ENCODE measurements around the gene IFI35.
"Not testable (repeated sequence)": the region's sequence is repeated elsewhere in the genome, so short reads cannot be mapped to it uniquely, and the experiment has no call there.

Gene IFI35

DNA sequence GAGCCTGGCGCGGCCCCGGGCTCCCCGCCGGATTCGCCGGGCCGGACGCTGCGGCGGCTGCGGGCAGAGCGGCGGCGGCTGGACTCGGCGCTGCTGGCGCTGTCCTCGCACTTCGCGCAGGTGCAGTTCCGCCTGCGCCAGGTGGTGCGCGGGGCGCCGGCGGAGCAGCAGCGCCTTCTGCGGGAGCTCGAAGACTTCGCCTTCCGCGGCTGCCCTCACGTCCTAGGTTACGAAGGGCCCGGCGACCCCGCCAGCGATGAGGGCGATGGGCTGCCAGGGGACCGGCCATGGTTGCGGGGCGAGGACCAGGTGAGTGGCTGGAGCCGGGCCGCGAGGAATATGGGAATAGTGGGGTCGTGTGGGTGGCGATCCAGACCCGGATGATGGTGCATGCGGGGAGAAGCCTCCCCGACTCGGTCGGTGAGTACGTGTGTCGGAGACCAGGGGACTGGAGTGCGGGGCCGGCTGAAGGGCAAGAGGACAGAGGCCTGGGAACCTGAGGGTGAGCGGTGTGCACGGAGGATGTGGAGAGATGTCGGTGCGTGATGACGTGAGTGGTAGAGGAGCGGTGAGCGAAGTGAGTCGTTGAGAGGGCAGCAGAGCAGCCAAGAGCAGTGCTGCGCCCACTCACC is 25.7 kb upstream of the IFI35 start:
- Histone ChIP-seq H3K27me3 (ENCODE audit: control insufficient read depth in 1 of 2, insufficient read depth in 2 of 2, low read length in 2 of 2) (no peaks in the 10 kb centered on the region), H3K27ac (ENCODE audit: low read depth, low read length) (peak overlapping the region; percentile 98), H3K4me3 (ENCODE audit: low read depth in 1 of 2, low read length in 2 of 2) (peak overlapping the region; percentile 85 to 88), H3K4me1 (ENCODE audit: insufficient read depth, low read length) (peaks cover 29% of the 10 kb centered on the region), H3K9ac (ENCODE audit: low read length) (peak overlapping the region; percentile 21), H3K36me3 (ENCODE audit: insufficient read depth, low read length) (peaks cover 5% of the 10 kb centered on the region), H3K9me3 (ENCODE audit: low read length) (no peaks in the 10 kb centered on the region)

DNA sequence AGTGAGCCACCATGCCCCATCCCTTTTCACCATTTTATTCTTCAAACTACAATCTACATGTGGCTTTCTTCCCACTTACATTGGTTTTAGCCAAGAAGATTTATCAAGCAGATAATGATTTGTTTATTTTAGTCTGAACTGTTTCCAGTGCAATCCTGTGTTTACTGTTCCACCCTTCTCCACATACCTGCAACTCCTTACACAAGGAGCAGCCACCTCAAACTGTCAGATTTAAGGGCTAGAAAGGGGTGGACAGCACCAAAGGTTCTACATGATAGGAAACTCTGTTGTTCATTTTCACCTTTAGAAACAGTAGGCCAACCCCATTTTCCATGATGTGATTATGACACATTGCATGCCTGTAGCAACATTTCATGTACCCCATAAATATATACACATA is 24.3 kb upstream of the IFI35 start:
- peaks cover 29% of the 10 kb centered on the region for H3K4me1 ChIP-seq (ENCODE audit: insufficient read depth, low read length)
- no peak overlapping the region for H3K27ac ChIP-seq (ENCODE audit: low read depth, low read length)
- no peak overlapping the region for H3K9ac ChIP-seq (ENCODE audit: low read length)
- H3K9me3 ChIP-seq (ENCODE audit: low read length): no peaks in the 10 kb centered on the region
- no peak overlapping the region for H3K4me3 ChIP-seq (ENCODE audit: low read depth in 1 of 2, low read length in 2 of 2)
- no peaks in the 10 kb centered on the region for H3K27me3 ChIP-seq (ENCODE audit: control insufficient read depth in 1 of 2, insufficient read depth in 2 of 2, low read length in 2 of 2)
- H3K36me3 ChIP-seq (ENCODE audit: insufficient read depth, low read length): peaks cover 12% of the 10 kb centered on the region

DNA sequence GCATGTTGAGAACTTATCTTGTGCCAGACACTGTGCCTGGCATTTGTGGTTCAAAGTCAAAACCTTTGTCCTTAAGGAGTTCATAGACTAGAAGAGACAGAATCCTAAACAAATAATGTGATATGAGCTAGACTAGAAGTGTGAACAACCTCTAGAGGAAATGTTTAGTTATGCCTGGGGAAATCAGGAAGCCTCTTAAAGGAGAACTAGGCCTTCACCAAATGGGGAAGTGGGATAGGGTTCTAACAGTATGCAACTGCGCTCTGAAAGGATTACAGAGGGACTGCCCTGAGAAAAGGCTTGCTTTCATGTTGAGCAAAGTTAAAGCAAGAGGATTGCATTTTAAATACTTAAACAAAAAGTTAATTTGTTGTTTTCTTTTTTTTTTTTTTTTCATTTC is 21.4 kb upstream of the IFI35 start:
- Histone ChIP-seq H3K9me3 (ENCODE audit: low read length) (no peaks in the 10 kb centered on the region), H3K27ac (ENCODE audit: low read depth, low read length) (no peak overlapping the region), H3K9ac (ENCODE audit: low read length) (no peak overlapping the region), H3K4me3 (ENCODE audit: low read depth in 1 of 2, low read length in 2 of 2) (no peak overlapping the region), H3K27me3 (ENCODE audit: control insufficient read depth in 1 of 2, insufficient read depth in 2 of 2, low read length in 2 of 2) (no peaks in the 10 kb centered on the region), H3K36me3 (ENCODE audit: insufficient read depth, low read length) (peaks cover 41% of the 10 kb centered on the region), H3K4me1 (ENCODE audit: insufficient read depth, low read length) (peaks cover 16% of the 10 kb centered on the region)

DNA sequence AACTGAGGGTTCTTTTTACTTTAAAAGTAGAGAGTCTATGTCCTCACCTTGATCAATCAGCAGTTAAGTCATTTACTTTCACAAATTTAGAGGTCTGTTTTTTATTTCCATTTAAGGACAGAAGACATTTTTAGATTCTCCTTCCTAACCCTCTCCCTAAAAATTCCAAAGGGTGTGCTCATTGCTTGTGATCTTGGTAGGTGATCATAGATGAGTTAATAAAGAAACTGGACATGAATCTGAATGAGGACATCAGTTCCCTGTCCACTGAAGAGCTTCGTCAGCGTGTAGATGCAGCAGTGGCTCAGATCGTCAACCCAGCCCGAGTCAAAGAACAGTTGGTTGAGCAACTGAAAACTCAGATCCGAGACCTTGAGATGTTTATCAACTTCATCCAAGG is 17.4 kb upstream of the IFI35 start:
- H3K4me3 ChIP-seq (ENCODE audit: low read depth in 1 of 2, low read length in 2 of 2): no peak overlapping the region

DNA sequence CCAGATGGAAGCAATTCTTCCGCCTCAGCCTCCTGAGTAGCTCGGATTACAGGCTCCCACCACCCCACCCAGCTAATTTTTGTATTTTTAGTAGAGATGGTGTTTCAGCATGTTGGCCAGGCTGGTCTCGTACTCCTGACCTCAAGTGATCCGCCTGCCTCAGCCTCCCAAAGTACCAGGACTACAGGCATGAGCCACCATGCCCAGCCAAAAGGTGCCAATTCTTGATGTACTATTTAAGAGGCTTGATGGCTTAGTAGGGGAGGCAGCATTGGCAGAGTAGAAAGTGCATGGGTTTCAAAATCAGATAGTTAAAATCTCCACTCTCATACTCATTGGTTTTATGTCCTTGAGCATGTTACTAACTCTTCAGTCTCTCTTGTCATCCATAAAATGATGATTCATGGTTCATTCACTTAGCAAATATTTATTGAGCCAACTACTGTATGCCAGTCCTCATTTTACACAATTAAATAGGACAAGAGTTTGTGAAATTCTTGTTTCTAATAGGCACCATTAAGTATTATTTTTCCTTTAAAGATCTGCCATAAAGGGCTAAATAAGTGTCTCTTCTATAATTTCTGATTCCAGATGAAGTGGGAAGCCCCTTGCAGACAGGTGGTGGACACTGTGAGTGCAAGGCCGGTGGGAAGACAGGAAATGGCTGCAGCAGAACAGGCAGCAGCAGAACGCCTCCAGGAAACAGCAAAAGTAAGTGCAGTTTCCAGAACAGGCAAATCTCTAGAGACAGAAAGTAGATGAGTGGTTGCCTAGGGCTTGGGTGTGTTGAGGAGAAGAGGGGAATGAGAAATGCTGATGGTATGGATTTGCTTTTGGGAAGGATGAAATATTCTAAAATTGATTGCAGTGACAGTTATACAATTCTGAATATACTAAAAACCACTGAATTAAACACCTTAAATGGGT is 16.6 kb upstream of the IFI35 start:
- Histone ChIP-seq H3K9me3 (ENCODE audit: low read length) (no peaks in the 10 kb centered on the region), H3K4me3 (ENCODE audit: low read depth in 1 of 2, low read length in 2 of 2) (no peak overlapping the region), H3K9ac (ENCODE audit: low read length) (no peak overlapping the region), H3K27me3 (ENCODE audit: control insufficient read depth in 1 of 2, insufficient read depth in 2 of 2, low read length in 2 of 2) (no peaks in the 10 kb centered on the region), H3K4me1 (ENCODE audit: insufficient read depth, low read length) (no peaks in the 10 kb centered on the region), H3K27ac (ENCODE audit: low read depth, low read length) (no peak overlapping the region), H3K36me3 (ENCODE audit: insufficient read depth, low read length) (peaks cover 64% of the 10 kb centered on the region)

More for the DNA sequence above, 17.4 kb upstream of the IFI35 start:
- H3K36me3 ChIP-seq (ENCODE audit: insufficient read depth, low read length): peaks cover 66% of the 10 kb centered on the region
- H3K27ac ChIP-seq (ENCODE audit: low read depth, low read length): no peak overlapping the region
- no peaks in the 10 kb centered on the region for H3K4me1 ChIP-seq (ENCODE audit: insufficient read depth, low read length)
- no peaks in the 10 kb centered on the region for H3K27me3 ChIP-seq (ENCODE audit: control insufficient read depth in 1 of 2, insufficient read depth in 2 of 2, low read length in 2 of 2)
- no peaks in the 10 kb centered on the region for H3K9me3 ChIP-seq (ENCODE audit: low read length)
- no peak overlapping the region for H3K9ac ChIP-seq (ENCODE audit: low read length)

DNA sequence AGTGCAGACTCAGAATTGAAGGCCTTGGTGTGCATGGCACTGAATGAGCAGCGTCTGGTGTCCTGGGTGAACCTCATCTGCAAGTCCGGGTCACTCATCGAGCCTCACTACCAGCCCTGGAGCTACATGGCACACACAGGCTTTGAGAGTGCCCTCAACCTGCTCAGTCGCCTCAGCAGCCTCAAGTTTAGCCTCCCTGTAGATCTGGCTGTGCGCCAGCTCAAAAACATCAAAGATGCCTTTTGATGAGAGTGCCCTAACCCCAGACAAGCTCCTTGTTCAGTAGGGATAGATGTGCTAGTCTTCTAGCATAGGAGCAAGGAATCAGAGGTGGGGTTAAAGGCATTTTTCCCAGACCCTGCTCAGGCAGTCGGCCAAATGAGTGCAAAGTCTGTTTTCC is 15.1 kb upstream of the IFI35 start:
- Histone ChIP-seq H3K9ac (ENCODE audit: low read length) (no peak overlapping the region), H3K9me3 (ENCODE audit: low read length) (no peaks in the 10 kb centered on the region), H3K4me1 (ENCODE audit: insufficient read depth, low read length) (no peaks in the 10 kb centered on the region), H3K36me3 (ENCODE audit: insufficient read depth, low read length) (peaks cover 62% of the 10 kb centered on the region), H3K27ac (ENCODE audit: low read depth, low read length) (no peak overlapping the region), H3K27me3 (ENCODE audit: control insufficient read depth in 1 of 2, insufficient read depth in 2 of 2, low read length in 2 of 2) (no peaks in the 10 kb centered on the region), H3K4me3 (ENCODE audit: low read depth in 1 of 2, low read length in 2 of 2) (no peak overlapping the region)

DNA sequence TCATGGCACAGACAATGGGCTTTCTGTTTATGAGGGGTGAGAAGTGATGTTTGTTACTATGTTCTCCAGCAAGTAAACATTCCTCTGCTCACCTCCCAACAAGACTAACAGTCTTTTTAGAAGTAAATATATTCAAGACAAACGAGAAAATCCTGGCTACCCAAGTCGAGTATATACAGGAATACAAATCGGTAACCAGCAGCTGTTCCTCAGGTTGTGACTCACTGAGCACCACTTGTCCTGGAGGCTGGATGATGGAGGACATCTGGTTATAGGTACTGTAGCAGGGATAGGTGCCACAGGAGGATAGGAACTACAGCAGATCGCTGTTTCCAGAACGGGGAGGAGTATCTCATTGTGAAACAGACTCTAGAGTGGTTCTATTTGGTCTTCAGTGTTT is 13.7 kb upstream of the IFI35 start:
- Histone ChIP-seq H3K36me3 (ENCODE audit: insufficient read depth, low read length) (peaks cover 49% of the 10 kb centered on the region), H3K9ac (ENCODE audit: low read length) (no peak overlapping the region), H3K9me3 (ENCODE audit: low read length) (no peaks in the 10 kb centered on the region), H3K27ac (ENCODE audit: low read depth, low read length) (no peak overlapping the region), H3K4me1 (ENCODE audit: insufficient read depth, low read length) (peaks cover 10% of the 10 kb centered on the region), H3K27me3 (ENCODE audit: control insufficient read depth in 1 of 2, insufficient read depth in 2 of 2, low read length in 2 of 2) (no peaks in the 10 kb centered on the region), H3K4me3 (ENCODE audit: low read depth in 1 of 2, low read length in 2 of 2) (no peak overlapping the region)

DNA sequence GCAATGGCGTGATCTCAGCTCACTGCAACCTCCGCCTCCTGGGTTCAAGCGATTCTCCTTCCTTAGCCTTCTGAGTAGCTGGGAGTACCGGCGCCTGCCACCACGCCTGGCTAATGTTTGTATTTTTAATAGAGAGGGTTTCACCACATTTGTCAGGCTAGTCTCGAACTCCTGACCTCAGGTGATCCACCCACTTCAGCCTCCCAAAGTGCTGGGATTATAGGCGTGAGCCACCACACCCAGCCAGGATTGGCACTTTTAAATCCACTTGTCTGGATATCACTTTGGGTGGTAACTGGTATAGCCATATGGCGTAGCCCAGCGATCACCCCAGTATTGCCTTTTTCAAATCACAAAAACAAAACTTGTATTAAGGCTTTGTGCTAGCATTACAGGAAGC is 12.7 kb upstream of the IFI35 start:
- not testable (repeated sequence) for H3K9ac ChIP-seq (ENCODE audit: low read length); H3K9me3 ChIP-seq (ENCODE audit: low read length); H3K27ac ChIP-seq (ENCODE audit: low read depth, low read length); H3K27me3 ChIP-seq (ENCODE audit: control insufficient read depth in 1 of 2, insufficient read depth in 2 of 2, low read length in 2 of 2); H3K4me3 ChIP-seq (ENCODE audit: low read depth in 1 of 2, low read length in 2 of 2)
- H3K4me1 ChIP-seq (ENCODE audit: insufficient read depth, low read length): peaks cover 11% of the 10 kb centered on the region
- peaks cover 39% of the 10 kb centered on the region for H3K36me3 ChIP-seq (ENCODE audit: insufficient read depth, low read length)

DNA sequence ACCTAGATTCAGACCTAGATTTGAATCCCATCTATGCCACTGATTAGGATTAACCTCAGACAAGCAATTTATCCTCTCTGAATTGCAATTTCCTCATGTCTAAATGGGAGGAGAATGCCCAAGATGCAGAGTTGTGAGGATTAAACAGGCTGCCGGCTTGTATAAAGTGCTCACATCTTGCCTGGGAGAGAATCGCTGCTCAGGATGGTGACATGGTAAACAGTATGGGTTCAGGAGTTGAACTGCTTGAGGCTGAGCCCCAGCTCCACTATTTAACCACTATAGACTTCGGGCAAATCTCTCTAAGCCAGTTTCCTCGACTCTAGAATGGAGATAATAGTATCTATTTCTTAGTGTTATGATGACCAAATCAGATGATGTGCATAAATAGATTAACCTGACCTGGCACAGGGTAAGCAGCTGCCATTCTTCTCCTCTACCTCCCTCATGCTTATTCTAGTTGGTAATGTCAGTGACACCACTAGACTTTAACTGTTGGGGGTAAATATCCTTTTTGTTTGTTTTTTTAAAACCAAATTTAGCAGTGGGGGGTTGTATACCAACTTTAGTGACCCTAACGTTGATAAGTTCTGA is 9.1 kb upstream of the IFI35 start:
- peak overlapping the region; percentile 67 for H3K27ac ChIP-seq (ENCODE audit: low read depth, low read length)

DNA sequence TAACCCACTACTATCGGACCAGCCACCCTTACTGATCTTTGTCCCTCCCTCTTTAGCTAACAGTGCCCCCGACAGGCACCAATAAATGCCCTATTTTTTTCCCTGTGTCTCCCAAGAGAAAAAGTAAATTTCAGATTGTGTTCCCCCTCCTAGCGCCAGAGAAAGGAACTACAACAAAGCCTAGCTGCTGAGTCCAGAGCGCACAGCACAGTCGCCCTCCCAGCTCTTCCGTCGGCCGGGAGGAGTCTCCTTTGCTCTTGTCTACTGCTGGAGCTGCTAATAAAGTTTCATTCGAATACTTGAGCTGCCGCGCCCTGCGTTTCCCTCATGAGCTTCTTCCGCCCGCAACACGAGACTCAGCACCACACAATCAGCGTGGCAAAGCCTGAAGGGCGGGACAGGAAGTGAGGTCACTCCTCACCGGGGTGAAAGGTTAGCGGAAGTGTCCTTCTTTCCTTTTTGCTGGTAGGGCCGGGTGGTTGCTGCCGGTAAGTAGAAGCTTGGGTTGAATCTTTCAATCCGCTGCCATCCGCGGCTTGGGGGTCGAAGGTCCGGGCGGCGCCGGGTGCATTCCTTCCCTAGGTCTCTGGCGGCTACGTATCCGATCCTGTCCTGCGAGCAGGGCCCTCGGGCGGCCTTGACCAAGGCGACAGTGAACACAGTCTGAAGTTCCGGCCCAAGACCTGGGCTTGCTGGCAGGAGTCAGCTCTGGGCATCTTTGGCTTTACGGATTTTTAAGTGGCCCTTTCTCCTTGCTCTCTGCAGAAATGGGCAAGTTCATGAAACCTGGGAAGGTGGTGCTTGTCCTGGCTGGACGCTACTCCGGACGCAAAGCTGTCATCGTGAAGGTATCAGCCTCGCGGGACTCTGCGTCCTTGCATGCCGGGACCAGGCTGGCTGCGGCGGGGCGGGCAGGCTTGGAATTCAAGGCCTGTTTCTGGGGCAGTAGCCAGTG is 8.3 kb upstream of the IFI35 start, which contains the start of gene RPL27:
Gene RPL27 (plus strand): TSS at position 436 of the 955 bp plus-strand sequence. CDS start 332 bp downstream, at position 768.
- Histone ChIP-seq H3K4me1 (ENCODE audit: insufficient read depth, low read length) (peaks cover 23% of the 10 kb centered on the region), H3K9ac (ENCODE audit: low read length) (peak within 1 kb of the TSS; percentile 98), H3K27ac (ENCODE audit: low read depth, low read length) (peak within 1 kb of the TSS; percentile 90), H3K36me3 (ENCODE audit: insufficient read depth, low read length) (peaks cover 39% of the 10 kb centered on the region), H3K9me3 (ENCODE audit: low read length) (no peaks in the 10 kb centered on the region), H3K27me3 (ENCODE audit: control insufficient read depth in 1 of 2, insufficient read depth in 2 of 2, low read length in 2 of 2) (no peaks in the 10 kb centered on the region), H3K4me3 (ENCODE audit: low read depth in 1 of 2, low read length in 2 of 2) (peak within 1 kb of the TSS; percentile 67 to 74)

More for the DNA sequence above, 9.1 kb upstream of the IFI35 start:
- peaks cover 39% of the 10 kb centered on the region for H3K36me3 ChIP-seq (ENCODE audit: insufficient read depth, low read length)
- H3K4me1 ChIP-seq (ENCODE audit: insufficient read depth, low read length): peaks cover 23% of the 10 kb centered on the region
- peak overlapping the region; percentile 11 to 30 for H3K4me3 ChIP-seq (ENCODE audit: low read depth in 1 of 2, low read length in 2 of 2)
- no peaks in the 10 kb centered on the region for H3K27me3 ChIP-seq (ENCODE audit: control insufficient read depth in 1 of 2, insufficient read depth in 2 of 2, low read length in 2 of 2)
- peak overlapping the region; percentile 9 for H3K9ac ChIP-seq (ENCODE audit: low read length)
- no peaks in the 10 kb centered on the region for H3K9me3 ChIP-seq (ENCODE audit: low read length)

All from muscle layer of colon (tissue), 2 donors.